Astrocyte (in vitro differentiated cells and primary cell): Measurements from ENCODE around the gene PADI4. TPM values are rescaled to one million over a fixed set of nuclear protein-coding genes. Genes with fewer than 3 reads are reported as not detected.

Experiments
- DNase-seq: peaks from one replicate; pipeline ENCODE4 v3.0.0-alpha.2; 2010; ENCODE audit warnings: low read depth
- FAIRE-seq: peaks from 2 replicates; lab custom pipeline; 2011; peaks lifted over from hg19 to GRCh38; lab: Jason Lieb, UNC
- H2AFZ ChIP-seq: 2 replicates; pipeline ENCODE4 v1.6.0; 2012; ENCODE audit warnings: low read depth, low read length, inconsistent platforms
- H3K27ac ChIP-seq: 2 replicates; pipeline ENCODE4 v1.5.1; 2011; ENCODE audit warnings: low read depth, low read length, inconsistent platforms
- H3K27me3 ChIP-seq: 2 replicates; pipeline ENCODE4 v1.6.0; 2011; ENCODE audit warnings: low read length, inconsistent platforms; ENCODE audit not compliant: insufficient read depth
- H3K36me3 ChIP-seq: 2 replicates; pipeline ENCODE4 v1.5.1; 2011; ENCODE audit warnings: low read length, inconsistent platforms; ENCODE audit not compliant: insufficient read depth
- H3K4me1 ChIP-seq: 2 replicates; pipeline ENCODE4 v1.5.1; 2011; ENCODE audit warnings: low read length, inconsistent platforms; ENCODE audit not compliant: insufficient read depth
- H3K4me2 ChIP-seq: 2 replicates; pipeline ENCODE4 v1.6.0; 2012; ENCODE audit warnings: low read length, inconsistent platforms
- H3K4me3 ChIP-seq: 2 replicates; pipeline ENCODE4 v1.5.1; 2011; ENCODE audit warnings: low read depth, mild to moderate bottlenecking, low read length, inconsistent platforms; ENCODE audit not compliant: insufficient read depth
- H3K79me2 ChIP-seq: 2 replicates; pipeline ENCODE4 v1.6.0; 2012; ENCODE audit warnings: mild to moderate bottlenecking, low read length, inconsistent platforms; ENCODE audit not compliant: insufficient read depth
- H3K9ac ChIP-seq: 2 replicates; pipeline ENCODE4 v1.6.0; 2012; ENCODE audit warnings: mild to moderate bottlenecking, low read length, inconsistent platforms
- H3K9me3 ChIP-seq: 2 replicates; pipeline ENCODE4 v1.5.1; 2012; ENCODE audit warnings: low read depth, mild to moderate bottlenecking, low read length, inconsistent platforms; ENCODE audit not compliant: insufficient read depth
- H4K20me1 ChIP-seq: 2 replicates; pipeline ENCODE4 v1.6.0; 2012; ENCODE audit warnings: low read length, inconsistent platforms; ENCODE audit not compliant: insufficient read depth
- H3K27ac Mint-ChIP-seq: one replicate; pipeline ENCODE4 v1.8.0; 2021; ENCODE audit warnings: mild to moderate bottlenecking, mixed read lengths; ENCODE audit not compliant: unreplicated experiment
- H3K27me3 Mint-ChIP-seq: one replicate; pipeline ENCODE4 v1.8.0; 2021; ENCODE audit warnings: low read depth, mixed read lengths; ENCODE audit not compliant: unreplicated experiment
- H3K36me3 Mint-ChIP-seq: one replicate; pipeline ENCODE4 v1.8.0; 2021; ENCODE audit warnings: low read depth, mixed read lengths; ENCODE audit not compliant: unreplicated experiment
- H3K4me1 Mint-ChIP-seq: one replicate; pipeline ENCODE4 v1.8.0; 2021; ENCODE audit warnings: low read depth, mixed read lengths; ENCODE audit not compliant: unreplicated experiment
- H3K4me3 Mint-ChIP-seq: one replicate; pipeline ENCODE4 v1.8.0; 2021; ENCODE audit warnings: mild to moderate bottlenecking, moderate library complexity, mixed read lengths; ENCODE audit not compliant: unreplicated experiment
- H3K9me3 Mint-ChIP-seq: one replicate; pipeline ENCODE4 v1.8.0; 2021; ENCODE audit warnings: mild to moderate bottlenecking, mixed read lengths; ENCODE audit not compliant: unreplicated experiment
- EZH2 ChIP-seq: IDR thresholded peaks from 2 replicates; pipeline ENCODE4 v1.6.1; 2012; ENCODE audit warnings: mild to moderate bottlenecking, low read length, inconsistent platforms; ENCODE audit not compliant: insufficient read depth
- total RNA-seq: library from RNA; stranded (reverse); gene quantifications from 2 replicates; pipeline ENCODE4 v1.2.1, GENCODE V29; 2021
- TF ChIP-seq, protein P1 (sequence below): IDR thresholded peaks from 2 replicates; pipeline ENCODE4 v1.5.1; 2011; ENCODE audit warnings: low read depth, mild to moderate bottlenecking, inconsistent platforms, low read length, moderate library complexity; ENCODE audit not compliant: insufficient read depth

The PADI4 gene
- total RNA-seq, 1 donor from 2014 or later: not detected

DNA sequence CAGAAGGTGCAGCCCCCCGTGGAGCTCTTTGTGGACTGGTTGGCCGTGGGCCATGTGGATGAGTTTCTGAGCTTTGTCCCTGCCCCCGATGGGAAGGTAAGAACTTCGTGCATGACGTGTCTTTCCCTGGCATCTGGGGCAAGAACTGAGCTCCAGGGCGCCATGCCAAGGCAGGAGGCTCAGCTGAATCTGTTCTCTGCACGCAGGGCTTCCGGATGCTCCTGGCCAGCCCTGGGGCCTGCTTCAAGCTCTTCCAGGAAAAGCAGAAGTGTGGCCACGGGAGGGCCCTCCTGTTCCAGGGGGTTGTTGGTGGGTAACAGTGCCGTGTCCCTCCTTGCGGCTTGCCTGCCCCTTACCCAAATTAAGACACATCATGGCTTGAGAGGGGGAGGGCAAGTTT is 31.4 kb upstream of the PADI4 start:
- Mint-ChIP-seq H3K27me3 (peaks cover 25% of the 10 kb centered on the region), H3K27ac (no peak overlapping the region), H3K9me3 (no peaks in the 10 kb centered on the region), H3K4me1 (no peaks in the 10 kb centered on the region), H3K4me3 (no peak overlapping the region), H3K36me3 (no peaks in the 10 kb centered on the region)
- Histone ChIP-seq H3K4me3 (no peak overlapping the region), H3K9ac (no peak overlapping the region), H3K36me3 (no peaks in the 10 kb centered on the region), H4K20me1 (no peaks in the 10 kb centered on the region), H3K27me3 (no peaks in the 10 kb centered on the region), H3K27ac (no peak overlapping the region), H3K4me2 (no peak overlapping the region), H3K79me2 (no peaks in the 10 kb centered on the region), H2AFZ (peak overlapping the region; percentile 41), H3K4me1 (peaks cover 4% of the 10 kb centered on the region), H3K9me3 (no peaks in the 10 kb centered on the region)
- FAIRE-seq (no peak), DNase-seq (peak; percentile 70)
- TF ChIP-seq, protein P1, sequence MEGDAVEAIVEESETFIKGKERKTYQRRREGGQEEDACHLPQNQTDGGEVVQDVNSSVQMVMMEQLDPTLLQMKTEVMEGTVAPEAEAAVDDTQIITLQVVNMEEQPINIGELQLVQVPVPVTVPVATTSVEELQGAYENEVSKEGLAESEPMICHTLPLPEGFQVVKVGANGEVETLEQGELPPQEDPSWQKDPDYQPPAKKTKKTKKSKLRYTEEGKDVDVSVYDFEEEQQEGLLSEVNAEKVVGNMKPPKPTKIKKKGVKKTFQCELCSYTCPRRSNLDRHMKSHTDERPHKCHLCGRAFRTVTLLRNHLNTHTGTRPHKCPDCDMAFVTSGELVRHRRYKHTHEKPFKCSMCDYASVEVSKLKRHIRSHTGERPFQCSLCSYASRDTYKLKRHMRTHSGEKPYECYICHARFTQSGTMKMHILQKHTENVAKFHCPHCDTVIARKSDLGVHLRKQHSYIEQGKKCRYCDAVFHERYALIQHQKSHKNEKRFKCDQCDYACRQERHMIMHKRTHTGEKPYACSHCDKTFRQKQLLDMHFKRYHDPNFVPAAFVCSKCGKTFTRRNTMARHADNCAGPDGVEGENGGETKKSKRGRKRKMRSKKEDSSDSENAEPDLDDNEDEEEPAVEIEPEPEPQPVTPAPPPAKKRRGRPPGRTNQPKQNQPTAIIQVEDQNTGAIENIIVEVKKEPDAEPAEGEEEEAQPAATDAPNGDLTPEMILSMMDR: no peak
- no peak for TF ChIP-seq EZH2

DNA sequence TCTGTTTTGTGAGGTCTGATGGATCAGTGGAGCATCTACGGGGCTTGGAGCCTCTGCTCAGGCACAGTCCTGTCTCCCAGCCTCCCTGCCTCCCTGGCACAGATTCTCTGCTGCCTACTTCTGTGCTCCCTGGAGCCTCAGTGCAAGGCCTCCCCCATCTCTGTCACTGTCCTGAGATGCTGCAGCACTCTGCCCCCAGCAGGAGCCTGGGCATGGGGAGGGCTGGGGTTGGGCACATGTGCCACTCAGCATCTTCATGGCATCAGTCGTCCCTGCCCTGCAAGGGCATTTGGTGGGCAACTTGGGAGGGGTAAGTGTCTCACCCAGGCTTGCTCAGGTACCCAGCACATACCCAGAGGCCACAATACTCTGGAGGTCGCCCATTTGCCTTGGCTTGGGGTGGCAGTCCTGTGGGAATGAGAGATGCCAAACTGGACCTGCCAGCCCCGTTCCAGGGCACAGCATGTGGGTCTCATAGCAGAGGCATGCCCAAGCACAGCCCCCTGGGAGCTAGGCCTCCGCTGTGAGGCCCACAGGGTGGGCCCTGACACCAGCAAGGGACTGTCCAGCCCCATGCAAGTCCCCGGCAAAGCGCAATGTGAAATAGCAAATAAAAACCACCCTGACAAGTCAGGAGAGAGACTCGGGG is 30.4 kb upstream of the PADI4 start:
- H4K20me1 ChIP-seq: no peaks in the 10 kb centered on the region
- no peak overlapping the region for H3K27ac ChIP-seq
- peaks cover 4% of the 10 kb centered on the region for H3K4me1 ChIP-seq
- no peak overlapping the region for H3K4me2 ChIP-seq
- H3K9me3 ChIP-seq: no peaks in the 10 kb centered on the region
- TF ChIP-seq, protein P1: no peak
- TF ChIP-seq EZH2: no peak
- Mint-ChIP-seq H3K36me3 (no peaks in the 10 kb centered on the region), H3K9me3 (no peaks in the 10 kb centered on the region), H3K4me3 (no peak overlapping the region), H3K27ac (no peak overlapping the region), H3K27me3 (peaks cover 34% of the 10 kb centered on the region), H3K4me1 (no peaks in the 10 kb centered on the region)
- no peak overlapping the region for H2AFZ ChIP-seq
- no peaks in the 10 kb centered on the region for H3K79me2 ChIP-seq
- H3K9ac ChIP-seq: no peak overlapping the region
- no peak overlapping the region for H3K4me3 ChIP-seq
- H3K36me3 ChIP-seq: no peaks in the 10 kb centered on the region
- no peak for FAIRE-seq
- peaks cover 3% of the 10 kb centered on the region for H3K27me3 ChIP-seq
- DNase-seq: no peak
